Sciatic nerve (tissue), 2 donors: ENCODE measurements around the gene ARID1B. TPM values are rescaled to one million over a fixed set of nuclear protein-coding genes. Genes with fewer than 3 reads are reported as not detected.

ENCODE experiments used
- ATAC-seq: fragments of 200-7000 bp; cut with Tn5 transposase; one replicate; pipeline ENCODE4 v1.9.1; 2020; ENCODE audit warnings: mild to moderate bottlenecking, moderate library complexity
- DNase-seq: peaks from one replicate; pipeline ENCODE4 v3.0.0-alpha.2; 2020; ENCODE audit warnings: low spot score
- intact Hi-C: fragments of 100-400 bp; cut with DNase I; formaldehyde crosslinking; loops from one replicate; pipeline ENCODE4 v1.14.2; 2022
- total RNA-seq: library from RNA; stranded (reverse); fragmentation: NEBNext Ultra II Directional; extraction: Animal tissue kit (Norgen Biotek cat#: 25700); gene quantifications from one replicate; pipeline ENCODE4 v1.2.1, GENCODE V29; 2021
- donor health status: DM: no; HTN: no; CAD: no.
- donor health status: DM: no; HTN: no; CAD: no.

ARID1B gene
- total RNA-seq, 1 donor from 2014 or later: 142 TPM

DNA sequence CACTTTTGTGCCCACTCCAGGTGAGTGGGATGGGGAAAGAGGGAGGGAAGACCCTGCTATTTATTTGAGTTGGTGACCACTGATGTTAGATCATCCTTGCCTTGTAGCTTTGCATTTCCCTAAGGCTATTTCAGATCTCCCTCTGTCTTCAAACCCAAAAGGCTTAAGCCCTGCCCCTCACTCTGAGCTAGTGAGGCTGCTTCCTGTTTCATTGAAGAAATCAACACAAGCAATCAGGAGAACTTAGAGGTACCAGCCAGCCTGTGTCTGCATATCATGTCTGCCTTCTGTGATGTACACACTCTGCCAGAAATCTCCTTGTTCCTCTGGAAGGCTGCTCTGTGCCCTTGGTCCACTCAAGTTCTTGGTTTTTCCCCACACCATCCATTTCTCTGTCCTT lies 135.3 kb downstream of the ARID1B start:
- ATAC-seq (peak; percentile 25), DNase-seq (no peak)
- intact Hi-C loops: no loop called here

- DNase-seq (no peak), ATAC-seq (no peak)
- intact Hi-C loops: no loop called here
Measured at GRCh38 chr6:156914181-156914580, 137.0 kb downstream of the ARID1B start.

DNA sequence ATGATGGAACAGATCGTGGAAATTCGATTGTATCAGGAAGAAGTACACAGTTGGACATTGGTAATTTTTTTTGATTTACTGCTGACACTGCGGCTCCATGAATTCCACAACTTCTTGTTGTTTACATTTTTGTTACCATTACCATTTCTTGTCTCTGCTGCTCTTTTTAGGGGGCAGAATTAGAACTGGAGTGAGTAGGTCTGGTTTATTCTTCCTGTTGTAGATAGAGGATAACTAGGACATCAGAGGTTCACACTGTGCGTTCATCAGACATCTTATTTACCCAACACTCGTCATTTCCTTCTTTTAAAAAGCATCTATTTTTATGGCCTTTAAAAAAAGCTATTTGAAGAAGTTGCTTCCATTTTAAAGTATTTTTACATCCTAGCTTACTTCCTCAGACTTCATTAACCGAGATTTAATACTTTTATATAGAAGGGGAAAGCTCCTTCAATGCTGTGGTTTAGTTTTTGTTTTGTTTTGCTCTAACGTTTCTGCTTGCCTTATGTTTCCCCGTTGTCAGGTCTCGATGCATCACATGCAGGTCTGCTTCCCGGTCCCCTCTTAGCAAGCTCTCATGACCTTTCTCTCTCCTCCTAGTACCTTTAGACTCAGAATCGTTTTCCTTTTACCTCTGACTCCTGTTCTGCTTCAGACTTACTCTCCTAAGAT lies 139.1 kb downstream of the ARID1B start:
- ATAC-seq: no peak
- intact Hi-C loops: no loop called here
- DNase-seq: no peak

GRCh38 chr6:156917213-156917612 lies 140.0 kb downstream of the ARID1B start:
- DNase-seq (no peak), ATAC-seq (no peak)
- intact Hi-C loops: no loop called here

GRCh38 chr6:156918647-156919046 lies 141.5 kb downstream of the ARID1B start:
- DNase-seq (no peak), ATAC-seq (peak; percentile 30)
- intact Hi-C loops: no loop called here

DNA sequence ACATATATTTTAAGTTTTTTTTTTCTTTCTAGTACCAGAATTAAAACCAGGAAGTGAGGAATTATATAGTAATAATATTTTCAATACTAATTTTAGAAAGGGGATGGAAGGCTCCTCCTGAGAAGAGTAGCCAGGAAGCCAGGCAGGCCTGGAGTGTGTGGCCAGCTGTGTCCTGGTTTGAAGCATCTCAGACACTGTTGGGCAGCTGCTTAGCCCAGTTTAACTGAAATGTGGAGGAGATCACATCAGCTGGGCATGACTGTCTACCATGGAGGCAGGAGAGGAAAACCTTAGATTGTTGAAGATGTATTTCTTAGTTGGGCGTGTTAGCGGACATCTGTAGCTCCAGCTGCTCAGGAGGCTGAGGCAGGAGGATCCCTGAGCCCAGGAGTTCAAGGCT lies 142.2 kb downstream of the ARID1B start:
- peak; percentile 48 for ATAC-seq
- intact Hi-C loops: no loop called here
- no peak for DNase-seq

GRCh38 chr6:156919814-156920369 lies 142.7 kb downstream of the ARID1B start:
- ATAC-seq (no peak), DNase-seq (no peak)
- intact Hi-C loops: no loop called here

DNA sequence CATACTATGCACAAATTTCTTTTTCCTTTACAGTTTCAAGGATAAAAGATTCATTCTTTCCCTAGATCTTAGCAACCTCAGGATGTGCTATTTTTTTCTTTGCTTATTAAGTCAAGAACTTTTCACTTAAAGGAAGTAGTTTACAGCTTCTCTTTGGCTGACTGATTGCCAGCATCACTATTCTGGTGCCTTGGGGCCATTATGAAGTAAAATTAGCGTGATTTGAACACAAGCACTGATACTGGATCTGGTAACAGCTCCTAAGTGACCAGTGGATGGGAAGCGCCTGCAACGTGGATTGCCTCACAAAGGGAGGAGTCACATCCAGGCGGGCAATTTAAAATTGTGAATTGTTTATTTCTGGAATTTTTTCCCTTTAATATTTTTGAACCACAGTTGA lies 147.1 kb downstream of the ARID1B start:
- DNase-seq (no peak), ATAC-seq (no peak)
- intact Hi-C loops: no loop called here

- intact Hi-C loops: no loop called here
- ATAC-seq (no peak), DNase-seq (no peak)
Measured at GRCh38 chr6:156925026-156925425, 147.8 kb downstream of the ARID1B start.

- intact Hi-C loops: no loop called here
- ATAC-seq (no peak), DNase-seq (no peak)
Measured at GRCh38 chr6:156925718-156926607, 148.8 kb downstream of the ARID1B start.

DNA sequence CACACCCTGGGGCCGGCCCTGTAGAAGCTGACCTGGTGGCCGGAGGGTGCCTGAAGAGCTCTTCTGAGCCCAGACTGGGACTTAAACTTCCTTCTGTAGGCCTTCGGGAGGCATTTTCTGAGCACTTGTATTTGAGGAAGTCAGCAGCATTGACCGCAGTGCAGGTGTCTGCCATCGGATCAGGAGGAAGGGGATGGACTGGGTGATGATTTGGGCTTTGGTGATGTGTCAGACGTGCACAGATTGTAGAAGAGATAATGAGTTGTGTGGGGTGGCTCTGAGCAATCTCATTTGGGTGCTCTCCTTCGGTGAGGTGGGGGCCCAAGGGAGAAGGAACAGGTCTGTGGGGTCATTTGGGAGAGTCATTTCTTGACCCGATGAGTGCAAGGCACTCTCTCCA lies 150.9 kb downstream of the ARID1B start:
- no peak for DNase-seq
- intact Hi-C loops: no loop called here
- ATAC-seq: no peak

GRCh38 chr6:156928972-156929371 lies 151.8 kb downstream of the ARID1B start:
- no peak for ATAC-seq
- intact Hi-C loops: no loop called here
- no peak for DNase-seq

DNA sequence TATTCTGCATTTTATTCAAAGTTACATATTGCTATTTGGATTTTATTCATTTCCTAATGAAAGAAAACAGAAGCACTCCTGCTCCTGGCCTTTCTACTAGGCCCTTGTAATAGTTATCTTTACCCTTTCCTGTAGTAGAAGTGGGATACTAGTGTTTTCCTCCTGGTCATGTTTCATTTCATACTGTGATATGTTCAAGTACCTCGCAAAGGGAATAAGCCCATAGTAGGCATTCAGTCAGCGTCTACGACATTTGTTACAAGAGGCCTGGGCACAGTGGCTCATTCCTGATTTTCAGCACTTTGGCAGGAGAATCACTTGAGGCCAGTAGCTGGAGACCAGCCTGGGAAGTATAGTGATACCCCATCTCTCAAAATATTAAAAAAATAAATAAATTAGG lies 154.1 kb downstream of the ARID1B start:
- no peak for ATAC-seq
- DNase-seq: no peak
- intact Hi-C loops: no loop called here

- ATAC-seq (peak; percentile 72), DNase-seq (no peak)
- intact Hi-C loops: no loop called here
Measured at GRCh38 chr6:156933201-156934068, 156.3 kb downstream of the ARID1B start.

- ATAC-seq (no peak), DNase-seq (no peak)
- intact Hi-C loops: no loop called here
Measured at GRCh38 chr6:156934069-156934460, 156.9 kb downstream of the ARID1B start.

DNA sequence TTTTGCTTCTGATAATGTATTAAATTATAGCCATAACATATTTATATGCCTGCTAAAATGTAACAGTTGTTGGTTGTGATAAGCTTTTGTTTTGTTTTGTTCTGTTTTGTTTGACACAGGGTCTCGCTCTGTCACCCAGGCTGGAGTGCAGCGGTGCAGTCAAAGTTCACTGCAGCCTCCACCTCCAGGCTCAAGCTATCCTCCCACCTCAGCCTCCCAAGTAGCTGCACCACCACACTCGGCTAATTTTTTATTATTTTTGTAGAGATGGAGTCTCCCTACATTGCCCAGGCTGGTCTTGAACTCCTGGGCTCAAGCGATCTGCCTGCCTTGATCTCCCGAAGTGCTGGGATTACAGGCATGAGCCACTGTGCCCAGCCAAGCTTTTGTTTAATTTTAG lies 157.8 kb downstream of the ARID1B start:
- intact Hi-C loops: no loop called here
- DNase-seq (no peak), ATAC-seq (no peak)

GRCh38 chr6:156938143-156938542 lies 161.0 kb downstream of the ARID1B start:
- DNase-seq: no peak
- ATAC-seq: no peak
- intact Hi-C loops: no loop called here

DNA sequence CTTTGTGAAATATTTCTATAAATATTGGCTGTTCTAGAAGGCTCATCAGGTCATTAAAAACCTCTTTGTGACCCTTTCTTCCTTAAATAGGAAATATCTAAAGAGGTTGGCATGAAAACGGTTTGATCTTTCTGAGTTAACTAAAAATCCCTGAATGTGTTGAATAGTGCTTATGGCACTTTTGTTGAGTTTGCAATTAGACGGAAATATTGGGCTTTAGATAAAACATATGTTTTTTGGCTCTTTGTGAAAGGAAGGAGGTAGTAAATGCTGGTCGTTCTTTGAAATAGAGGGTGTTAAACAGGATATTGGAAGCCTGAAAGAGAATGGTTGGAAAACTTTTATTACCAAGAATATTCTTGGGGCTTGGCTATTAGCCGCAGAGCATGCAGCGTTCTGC lies 163.0 kb downstream of the ARID1B start:
- ATAC-seq: no peak

GRCh38 chr6:156942266-156942665 lies 165.1 kb downstream of the ARID1B start:
- DNase-seq (no peak), ATAC-seq (peak; percentile 33)
- intact Hi-C loops: no loop called here

More for the DNA sequence above, 163.0 kb downstream of the ARID1B start:
- no peak for DNase-seq
- intact Hi-C loops: no loop called here
